HCT116 (cell line): Measurements from ENCODE around the gene WNK4. TPM values are rescaled to one million over a fixed set of nuclear protein-coding genes. Genes with fewer than 3 reads are reported as not detected.

Source experiments
- ATAC-seq: fragments of 200-7000 bp; cut with Tn5 transposase; 2 replicates; pipeline ENCODE4 v1.9.1; 2020; ENCODE audit warnings: mild to moderate bottlenecking, moderate library complexity
- BruUV-seq: library from RNA; stranded (reverse); fragments of 400-500 nt; replicated peaks from 2 replicates; lab custom pipeline; 2021; lab: Mats Ljungman, UMichigan
- CTCF ChIA-PET: fragments of 300-600 bp; sonication (Branson Sonifier 250); formaldehyde crosslinking; loops from one replicate; lab custom pipeline; 2021; ENCODE audit warnings: antibody characterized with exemption; lab: Charles Lee
- POLR2A ChIA-PET: fragments of 300-600, 350-600 bp; sonication (Branson Sonifier 250); formaldehyde crosslinking; loops from one replicate; lab custom pipeline; 2021; ENCODE audit warnings: antibody characterized with exemption; lab: Charles Lee
- RAD21 ChIA-PET, 2 experiments: fragments of 300-600 bp; sonication (Branson Sonifier 250); formaldehyde crosslinking; loops; one replicate each; lab custom pipeline; 2023; ENCODE audit warnings: low total read pairs in 2 of 2; ENCODE audit not compliant: uncharacterized antibody in 2 of 2, unreplicated experiment in 2 of 2, low non-redundant PET in 1 of 2; lab: Charles Lee
- DNase-seq: peaks from one replicate; pipeline ENCODE4 v3.0.0-alpha.2; 2010; ENCODE audit warnings: low read depth, low spot score
- H2AFZ ChIP-seq: fragments of 200-600 bp; shearing (Covaris generic), sonication (generic); 2 replicates; pipeline ENCODE4 v1.6.1; 2017; ENCODE audit warnings: low read depth, mixed run types, mixed read lengths, antibody characterized with exemption, low read length; ENCODE audit not compliant: poor library complexity, severe bottlenecking
- H3K27ac ChIP-seq: 2 replicates; pipeline ENCODE4 v1.5.1; 2012; ENCODE audit warnings: low read depth, low read length
- H3K27me3 ChIP-seq: fragments of 200-600 bp; sonication (generic); 2 replicates; pipeline ENCODE4 v1.6.1; 2016; ENCODE audit warnings: mixed run types, low read length, mixed read lengths; ENCODE audit not compliant: insufficient read depth
- H3K36me3 ChIP-seq, 2 experiments: fragments of 200-500 bp in 1 of 2; fragments of 200-600 bp in 1 of 2; sonication (Bioruptor generic) in 1 of 2; sonication (generic) in 1 of 2; 2 replicates each; pipeline versions ENCODE4 v1.5.1 to v1.6.1; 2014 to 2016; ENCODE audit warnings: low read length in 2 of 2, inconsistent platforms in 1 of 2, mixed read lengths in 1 of 2, mixed run types in 1 of 2; ENCODE audit not compliant: insufficient read depth in 2 of 2, control insufficient read depth in 1 of 2
- H3K4me1 ChIP-seq, 2 experiments: fragments of 200-600 bp in 1 of 2; sonication (generic) in 1 of 2; 2 replicates each; pipeline versions ENCODE4 v1.5.1 to v1.6.1; 2012 to 2017; ENCODE audit warnings: low read length in 2 of 2, inconsistent platforms in 1 of 2, mild to moderate bottlenecking in 1 of 2, mixed read lengths in 1 of 2, mixed run types in 1 of 2, moderate library complexity in 1 of 2; ENCODE audit not compliant: insufficient read depth in 2 of 2, control insufficient read depth in 1 of 2
- H3K4me2 ChIP-seq: fragments of 200-600 bp; sonication (generic); 2 replicates; pipeline ENCODE4 v1.6.1; 2017; ENCODE audit warnings: mixed run types, low read length, mixed read lengths
- H3K4me3 ChIP-seq, 2 experiments: fragments of 200-600 bp in 1 of 2; sonication (generic) in 1 of 2; replicated peaks in 1 of 2; 2 replicates each; pipeline ENCODE4 v1.5.1; 2011 to 2016; ENCODE audit warnings: low read length in 2 of 2, control low read depth in 1 of 2, low read depth in 1 of 2, mild to moderate bottlenecking in 1 of 2, mixed read lengths in 1 of 2, mixed run types in 1 of 2
- H3K79me2 ChIP-seq: fragments of 200-600 bp; sonication (generic); 2 replicates; pipeline ENCODE4 v1.6.1; 2017; ENCODE audit warnings: mild to moderate bottlenecking, mixed run types, low read length, moderate library complexity, mixed read lengths; ENCODE audit not compliant: insufficient read depth
- H3K9ac ChIP-seq: fragments of 200-600 bp; sonication (generic); 2 replicates; pipeline ENCODE4 v1.6.1; 2016; ENCODE audit warnings: low read length, mixed read lengths
- H3K9me2 ChIP-seq: fragments of 200-600 bp; sonication (generic), shearing (Covaris generic); 2 replicates; pipeline ENCODE4 v1.6.1; 2017; ENCODE audit warnings: mixed run types, mild to moderate bottlenecking, moderate library complexity; ENCODE audit not compliant: insufficient read depth
- H3K9me3 ChIP-seq, 2 experiments: fragments of 200-500 bp in 1 of 2; fragments of 200-600 bp in 1 of 2; sonication (Bioruptor generic) in 1 of 2; sonication (generic) in 1 of 2; 2 replicates each; pipeline ENCODE4 v1.6.1; 2014 to 2017; ENCODE audit warnings: low read length in 2 of 2, mixed read lengths in 2 of 2, inconsistent platforms in 1 of 2, low read depth in 1 of 2, mild to moderate bottlenecking in 1 of 2, mixed run types in 1 of 2, moderate library complexity in 1 of 2; ENCODE audit not compliant: control insufficient read depth in 1 of 2, insufficient read depth in 1 of 2
- H4K20me1 ChIP-seq: fragments of 200-600 bp; sonication (generic), shearing (Covaris generic); 2 replicates; pipeline ENCODE4 v1.6.1; 2017; ENCODE audit warnings: mixed run types, mild to moderate bottlenecking, moderate library complexity; ENCODE audit not compliant: insufficient read depth
- CBX3 ChIP-seq: IDR thresholded peaks from 2 replicates; pipeline ENCODE4 v1.6.1; 2012; ENCODE audit warnings: low read depth
- EGR1 ChIP-seq: IDR thresholded peaks from 2 replicates; pipeline ENCODE4 v1.6.1; 2012; ENCODE audit warnings: low read depth
- EZH2phosphoT487 ChIP-seq: fragments of 200-600 bp; IDR thresholded peaks from 2 replicates; pipeline ENCODE4 v1.6.1; 2018; ENCODE audit warnings: antibody characterized with exemption, borderline replicate concordance
- POLR2A ChIP-seq: IDR thresholded peaks from 2 replicates; pipeline ENCODE4 v1.7.0; 2011; ENCODE audit warnings: borderline replicate concordance; ENCODE audit not compliant: insufficient read depth, insufficient read length; ENCODE audit errors: extremely low read depth
- POLR2AphosphoS5 ChIP-seq: IDR thresholded peaks from 2 replicates; pipeline ENCODE4 v1.6.1; 2011; ENCODE audit warnings: mild to moderate bottlenecking, low read depth, low read length, moderate library complexity
- RAD21 ChIP-seq: IDR thresholded peaks from 2 replicates; pipeline ENCODE4 v1.6.1; 2012; ENCODE audit warnings: low read depth, mild to moderate bottlenecking
- SIN3A ChIP-seq: IDR thresholded peaks from 2 replicates; pipeline ENCODE4 v1.6.1; 2012; ENCODE audit warnings: low read depth
- SP1 ChIP-seq: IDR thresholded peaks from 2 replicates; pipeline ENCODE4 v1.6.1; 2012; ENCODE audit warnings: low read depth
- SRF ChIP-seq: IDR thresholded peaks from 2 replicates; pipeline ENCODE4 v1.6.1; 2012; ENCODE audit warnings: low read depth
- TCF7L2 ChIP-seq: IDR thresholded peaks from 2 replicates; pipeline ENCODE4 v1.7.0; 2011; ENCODE audit warnings: borderline replicate concordance, inconsistent platforms; ENCODE audit not compliant: insufficient read depth, insufficient read length; ENCODE audit errors: extremely low read depth
- YY1 ChIP-seq: IDR thresholded peaks from 2 replicates; pipeline ENCODE4 v1.6.1; 2011; ENCODE audit warnings: low read length, low read depth, moderate library complexity, mild to moderate bottlenecking; ENCODE audit not compliant: insufficient replicate concordance; ENCODE audit errors: extremely low read depth
- ZFX ChIP-seq: fragments of 450-650 bp; IDR thresholded peaks from 2 replicates; pipeline ENCODE4 v1.6.1; 2017
- ZNF274 ChIP-seq: fragments of 200-500 bp; sonication (Bioruptor generic); IDR thresholded peaks from 2 replicates; pipeline ENCODE4 v1.6.1; 2014; ENCODE audit warnings: mild to moderate bottlenecking, low read depth, low read length, inconsistent platforms
- intact Hi-C: fragments of 100-400 bp; cut with micrococcal nuclease; formaldehyde crosslinking; loops from 2 replicates; pipeline ENCODE4 v1.10.0; 2022
- total RNA-seq: library from RNA; stranded (reverse); gene quantifications from one replicate; pipeline ENCODE4 v1.2.1, GENCODE V29; 2021; ENCODE audit not compliant: unreplicated experiment
- TF ChIP-seq, protein P1 (sequence below), 3 experiments: fragments of 200-600 bp in 1 of 3; sonication (generic) in 1 of 3; IDR thresholded peaks in 2 of 3; conservative IDR thresholded peaks in 1 of 3; 2 replicates each; pipeline ENCODE4 v1.5.1; 2012 to 2017; ENCODE audit warnings: low read depth in 2 of 3, low read length in 2 of 3, antibody characterized with exemption in 1 of 3, borderline replicate concordance in 1 of 3, control low read depth in 1 of 3, mild to moderate bottlenecking in 1 of 3, mixed read lengths in 1 of 3, mixed run types in 1 of 3, moderate library complexity in 1 of 3; ENCODE audit not compliant: insufficient read depth in 1 of 3
- TF ChIP-seq, protein P2 (sequence below): IDR thresholded peaks from 2 replicates; pipeline ENCODE4 v1.6.1; 2011; ENCODE audit warnings: mild to moderate bottlenecking, low read length, moderate library complexity; ENCODE audit not compliant: insufficient replicate concordance; ENCODE audit errors: extremely low read depth
- TF ChIP-seq, protein P3 (sequence below): IDR thresholded peaks from 2 replicates; pipeline ENCODE4 v1.6.1; 2012

Gene WNK4
- total RNA-seq, 1 experiment from 2014 or later = 4.5 TPM

DNA sequence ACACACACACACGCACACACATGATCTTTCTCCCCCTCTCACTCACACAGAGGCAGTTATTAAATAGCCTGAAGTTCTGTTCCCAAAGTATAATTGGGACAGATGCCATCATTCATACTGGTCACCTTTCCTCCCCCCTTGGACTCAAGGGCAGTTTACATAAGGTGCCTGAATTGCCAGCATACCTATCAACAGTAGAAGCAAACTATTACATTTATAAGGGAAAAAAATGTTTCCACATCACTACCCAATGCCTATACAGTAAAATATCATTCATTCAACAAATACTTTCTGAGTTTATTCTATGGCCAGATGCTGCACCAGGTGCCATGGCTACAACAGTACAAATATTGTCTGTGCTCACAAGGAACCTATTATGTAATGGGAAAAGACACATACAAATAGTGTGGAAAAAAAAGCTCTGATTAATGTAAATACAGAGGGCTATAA lies 24.5 kb downstream of the WNK4 start (continued):
- TF ChIP-seq ZNF274 (no peak), RAD21 (no peak), POLR2AphosphoS5 (no peak)
- TF ChIP-seq, protein P1, sequence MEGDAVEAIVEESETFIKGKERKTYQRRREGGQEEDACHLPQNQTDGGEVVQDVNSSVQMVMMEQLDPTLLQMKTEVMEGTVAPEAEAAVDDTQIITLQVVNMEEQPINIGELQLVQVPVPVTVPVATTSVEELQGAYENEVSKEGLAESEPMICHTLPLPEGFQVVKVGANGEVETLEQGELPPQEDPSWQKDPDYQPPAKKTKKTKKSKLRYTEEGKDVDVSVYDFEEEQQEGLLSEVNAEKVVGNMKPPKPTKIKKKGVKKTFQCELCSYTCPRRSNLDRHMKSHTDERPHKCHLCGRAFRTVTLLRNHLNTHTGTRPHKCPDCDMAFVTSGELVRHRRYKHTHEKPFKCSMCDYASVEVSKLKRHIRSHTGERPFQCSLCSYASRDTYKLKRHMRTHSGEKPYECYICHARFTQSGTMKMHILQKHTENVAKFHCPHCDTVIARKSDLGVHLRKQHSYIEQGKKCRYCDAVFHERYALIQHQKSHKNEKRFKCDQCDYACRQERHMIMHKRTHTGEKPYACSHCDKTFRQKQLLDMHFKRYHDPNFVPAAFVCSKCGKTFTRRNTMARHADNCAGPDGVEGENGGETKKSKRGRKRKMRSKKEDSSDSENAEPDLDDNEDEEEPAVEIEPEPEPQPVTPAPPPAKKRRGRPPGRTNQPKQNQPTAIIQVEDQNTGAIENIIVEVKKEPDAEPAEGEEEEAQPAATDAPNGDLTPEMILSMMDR (IDR thresholded peaks at IDR 0.05 in 2 of 3, conservative IDR thresholded peaks at IDR 0.05 in 1 of 3; ENCODE audit: borderline replicate concordance in 1 of 3, insufficient read depth in 1 of 3, low read depth in 2 of 3, low read length in 2 of 3) = no peak
- TF ChIP-seq, all 23 proteins: peak for 0

DNA sequence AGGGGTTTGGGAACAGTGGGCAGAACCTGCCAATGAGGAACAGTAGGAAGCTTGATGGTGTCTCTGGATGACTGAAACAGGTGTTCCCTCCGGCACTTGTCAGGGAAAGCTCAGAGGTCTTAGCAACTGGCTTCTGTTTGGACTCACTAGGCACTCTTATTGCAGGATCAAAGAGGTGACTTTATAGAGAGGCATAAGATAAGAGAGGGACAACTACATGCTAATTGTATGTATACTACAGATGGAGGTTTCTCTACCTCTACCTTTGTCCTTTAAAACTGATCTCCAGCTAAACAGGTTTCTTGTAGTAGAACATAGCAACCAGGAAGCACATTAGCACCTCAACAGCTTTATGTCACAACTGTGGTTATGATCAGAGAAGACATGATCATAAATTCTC lies 25.8 kb downstream of the WNK4 start:
- intact Hi-C loops = no loop called here
- Histone ChIP-seq H3K9me2 (no peaks in the 10 kb centered on the region), H3K4me2 (no peak overlapping the region), H3K27ac (no peak overlapping the region), H3K36me3 (peaks cover 9 to 10% of the 10 kb centered on the region in 2 experiments; a peak in 3 of 4 replicates), H3K9ac (no peak overlapping the region), H3K79me2 (no peaks in the 10 kb centered on the region), H4K20me1 (no peaks in the 10 kb centered on the region), H3K9me3 (no peaks in the 10 kb centered on the region), H3K4me3 (no peak overlapping the region), H3K27me3 (no peaks in the 10 kb centered on the region), H2AFZ (no peak overlapping the region), H3K4me1 (no peaks in the 10 kb centered on the region)
- TF ChIP-seq SIN3A (no peak), ZNF274 (no peak), POLR2A (no peak), ZFX (no peak), EGR1 (no peak), SRF (no peak), RAD21 (no peak), SP1 (no peak), CBX3 (no peak), EZH2phosphoT487 (no peak), POLR2AphosphoS5 (no peak), YY1 (no peak), TCF7L2 (no peak)
- TF ChIP-seq, protein P2, sequence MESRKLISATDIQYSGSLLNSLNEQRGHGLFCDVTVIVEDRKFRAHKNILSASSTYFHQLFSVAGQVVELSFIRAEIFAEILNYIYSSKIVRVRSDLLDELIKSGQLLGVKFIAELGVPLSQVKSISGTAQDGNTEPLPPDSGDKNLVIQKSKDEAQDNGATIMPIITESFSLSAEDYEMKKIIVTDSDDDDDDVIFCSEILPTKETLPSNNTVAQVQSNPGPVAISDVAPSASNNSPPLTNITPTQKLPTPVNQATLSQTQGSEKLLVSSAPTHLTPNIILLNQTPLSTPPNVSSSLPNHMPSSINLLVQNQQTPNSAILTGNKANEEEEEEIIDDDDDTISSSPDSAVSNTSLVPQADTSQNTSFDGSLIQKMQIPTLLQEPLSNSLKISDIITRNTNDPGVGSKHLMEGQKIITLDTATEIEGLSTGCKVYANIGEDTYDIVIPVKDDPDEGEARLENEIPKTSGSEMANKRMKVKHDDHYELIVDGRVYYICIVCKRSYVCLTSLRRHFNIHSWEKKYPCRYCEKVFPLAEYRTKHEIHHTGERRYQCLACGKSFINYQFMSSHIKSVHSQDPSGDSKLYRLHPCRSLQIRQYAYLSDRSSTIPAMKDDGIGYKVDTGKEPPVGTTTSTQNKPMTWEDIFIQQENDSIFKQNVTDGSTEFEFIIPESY = no peak
- TF ChIP-seq, protein P3, sequence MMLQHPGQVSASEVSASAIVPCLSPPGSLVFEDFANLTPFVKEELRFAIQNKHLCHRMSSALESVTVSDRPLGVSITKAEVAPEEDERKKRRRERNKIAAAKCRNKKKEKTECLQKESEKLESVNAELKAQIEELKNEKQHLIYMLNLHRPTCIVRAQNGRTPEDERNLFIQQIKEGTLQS = no peak
- ChIA-PET POLR2A (no interaction called here), RAD21 (no interaction called here), CTCF (no interaction called here)
- ATAC-seq (no peak), DNase-seq (no peak)
- BruUV-seq = no TSS peak
